Eye (tissue), 1 donor: Measurements from ENCODE around the gene TTLL1.
"Not testable (repeated sequence)": the region's sequence is repeated elsewhere in the genome, so short reads cannot be mapped to it uniquely, and the experiment has no call there.

Experiments
- DNase-seq: peaks from one replicate; pipeline ENCODE4 v3.0.0-alpha.2; 2015

The TTLL1 gene

DNA sequence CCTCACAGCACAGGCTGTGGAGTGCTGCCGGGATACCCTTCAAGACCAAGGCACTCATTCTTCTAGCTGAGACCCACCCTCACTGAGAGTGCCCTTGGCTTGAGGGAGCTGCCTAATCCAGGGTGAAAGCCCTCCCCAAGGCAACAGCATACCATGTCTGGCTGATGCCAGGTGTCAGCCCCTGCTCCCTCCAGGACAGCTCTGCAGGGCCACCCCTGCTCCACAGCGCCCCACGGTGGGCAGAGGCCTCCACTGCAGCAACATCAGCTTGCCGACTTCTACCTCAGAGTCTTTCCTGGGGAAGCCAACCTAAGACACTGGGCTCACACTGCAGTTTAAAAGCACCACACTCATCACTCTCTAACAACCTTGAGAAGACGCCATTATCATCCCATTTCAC lies 29.0 kb downstream of the TTLL1 start:
- DNase-seq: peak; percentile 54

DNA sequence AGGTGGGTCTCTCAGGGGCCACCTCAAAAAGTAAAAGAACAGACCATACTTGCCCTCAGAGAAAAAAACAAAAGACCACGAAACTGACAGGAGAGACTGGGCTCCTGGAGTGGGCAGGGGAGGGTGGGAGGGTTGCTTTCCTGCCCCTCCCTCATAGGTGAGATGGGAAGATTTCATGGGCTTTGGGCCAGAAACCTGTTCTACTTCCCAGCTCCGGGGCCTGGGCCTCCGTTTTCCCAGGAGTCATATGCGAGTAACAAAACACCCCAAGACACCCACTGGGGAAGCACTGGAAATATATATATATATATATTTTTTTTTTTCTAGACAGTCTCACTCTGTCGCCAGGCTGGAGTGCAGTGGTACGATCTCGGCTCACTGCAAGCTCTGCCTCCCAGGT lies 31.6 kb downstream of the TTLL1 start:
- DNase-seq: no peak

DNA sequence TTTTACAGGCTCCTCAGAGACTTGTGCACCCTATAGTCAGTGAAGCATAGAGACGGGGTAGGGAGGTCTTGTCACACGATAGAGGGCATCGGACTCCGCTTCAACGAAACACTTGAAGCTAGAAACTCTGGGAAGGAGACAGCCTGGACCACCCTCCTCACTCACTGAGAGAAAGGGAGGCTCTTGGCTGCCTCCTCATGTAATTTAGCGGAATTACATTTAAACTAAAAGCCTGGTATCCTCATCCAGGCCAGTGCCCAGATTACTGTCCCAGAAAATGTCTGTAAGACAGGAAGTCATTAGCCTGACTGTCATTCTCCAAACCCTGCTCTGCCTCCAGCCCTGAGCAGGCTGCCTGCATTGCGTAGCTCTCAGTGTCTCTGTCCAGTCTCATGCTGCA lies 36.0 kb downstream of the TTLL1 start:
- DNase-seq: no peak

DNA sequence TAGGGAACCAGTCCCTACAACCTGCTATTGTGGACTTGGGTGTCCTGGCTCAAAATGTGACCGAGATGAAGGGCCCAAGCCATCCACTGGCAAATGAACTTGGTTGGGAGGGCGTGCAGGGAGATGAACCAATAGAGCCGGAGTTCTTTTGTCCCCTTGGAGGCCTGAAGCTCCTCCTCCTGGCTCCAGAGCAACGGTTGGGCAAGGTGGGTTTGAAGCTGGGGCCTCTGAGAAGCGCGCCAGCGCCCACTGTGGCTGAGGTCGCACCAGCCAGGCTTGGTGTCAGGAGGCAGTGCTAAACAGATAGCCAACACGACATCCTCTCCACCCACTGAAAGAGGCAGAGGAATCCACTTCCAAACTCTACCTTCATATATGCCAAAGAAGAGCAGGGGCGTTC lies 38.2 kb downstream of the TTLL1 start:
- DNase-seq: no peak

DNA sequence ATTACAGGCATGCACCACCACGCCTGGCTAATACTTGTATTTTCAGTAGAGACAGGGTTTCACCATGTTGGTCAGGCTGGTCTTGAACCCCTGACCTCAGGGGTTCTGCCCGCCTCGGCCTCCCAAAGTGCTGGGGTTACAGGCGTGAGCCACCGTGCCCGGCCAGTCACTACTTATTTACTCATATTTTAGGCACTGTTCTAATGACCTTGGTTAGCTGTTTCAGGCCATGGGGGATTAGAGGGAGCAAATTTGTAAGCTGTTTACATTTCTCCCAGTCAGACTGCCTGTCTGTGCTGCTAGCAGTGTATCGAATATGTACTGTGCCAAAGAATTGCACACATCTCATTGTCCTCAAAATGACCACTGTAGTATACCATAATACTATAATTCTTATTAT lies 41.6 kb downstream of the TTLL1 start:
- DNase-seq: no peak

DNA sequence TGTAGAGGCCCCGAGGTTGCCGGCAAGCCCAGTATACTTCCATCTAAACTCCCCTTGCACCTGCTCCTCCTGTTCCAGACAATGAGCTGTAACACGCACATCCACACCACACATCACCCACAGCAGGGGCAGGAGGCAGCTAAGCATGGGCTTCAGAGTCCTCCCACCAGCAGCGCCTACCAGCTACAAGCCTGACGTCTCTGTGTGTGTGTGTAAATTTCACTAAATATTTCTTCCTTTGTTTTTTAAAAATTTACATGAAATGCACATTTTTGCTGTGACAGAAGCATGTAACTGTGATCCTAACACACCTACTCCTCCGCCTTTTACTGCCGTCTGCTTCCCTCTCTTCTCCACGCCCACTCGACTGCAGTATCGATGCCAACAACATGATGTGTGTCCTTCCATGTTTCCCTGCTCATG lies 44.9 kb downstream of the TTLL1 start:
- DNase-seq: peak; percentile 13

DNA sequence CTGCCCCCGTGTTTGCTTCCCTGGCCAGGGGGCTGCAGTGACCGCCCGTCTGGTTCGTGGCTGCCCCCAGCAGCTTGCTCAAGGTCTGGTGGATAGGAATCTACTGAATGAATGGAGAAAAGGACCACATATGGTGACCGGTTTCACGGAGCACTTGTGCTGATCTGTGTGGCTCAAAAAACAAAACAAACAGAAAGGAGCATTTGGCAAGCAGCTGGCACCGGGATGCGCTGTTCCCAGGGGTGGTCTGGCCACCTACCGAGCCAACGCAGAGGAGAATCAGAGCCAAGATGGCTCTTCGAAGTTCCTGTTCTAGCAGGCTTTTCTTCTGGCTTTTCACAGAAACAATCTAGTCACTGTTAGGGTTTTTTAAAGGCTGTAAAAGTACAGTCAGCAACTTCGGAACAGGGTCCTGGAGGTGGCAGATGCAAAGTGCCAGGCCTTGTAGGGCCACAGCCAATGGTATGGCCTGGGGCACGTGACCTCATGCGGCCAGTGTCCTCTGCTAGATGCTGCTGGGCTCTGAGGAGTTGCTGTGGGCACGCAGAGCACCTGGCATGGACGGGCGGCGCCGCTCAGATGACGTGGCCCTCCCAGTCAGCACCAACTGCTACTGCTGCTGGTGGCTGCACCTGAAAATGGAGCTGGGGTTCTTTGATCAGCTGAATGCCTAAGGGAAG lies 47.0 kb downstream of the TTLL1 start:
- DNase-seq: peak; percentile 57

DNA sequence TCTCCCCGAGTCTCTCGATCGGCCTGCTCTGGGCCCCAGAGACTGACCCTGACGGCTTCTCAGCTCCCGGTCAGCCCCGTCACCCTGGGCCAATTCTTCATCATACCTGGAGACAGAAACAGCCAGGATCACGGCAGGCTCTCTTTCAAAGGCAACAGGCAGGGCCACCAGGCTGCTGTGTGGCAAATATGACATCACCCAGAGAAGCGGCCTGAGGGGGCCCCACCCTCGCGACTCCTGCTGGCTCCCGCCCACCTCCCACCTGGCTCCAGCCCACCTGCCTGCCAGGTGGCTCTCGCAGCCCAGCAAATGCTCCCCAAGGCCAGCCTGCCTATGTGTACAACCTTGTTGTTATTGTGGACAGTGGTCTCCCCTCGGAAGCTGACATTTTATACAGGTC lies 49.4 kb downstream of the TTLL1 start:
- DNase-seq: no peak

DNA sequence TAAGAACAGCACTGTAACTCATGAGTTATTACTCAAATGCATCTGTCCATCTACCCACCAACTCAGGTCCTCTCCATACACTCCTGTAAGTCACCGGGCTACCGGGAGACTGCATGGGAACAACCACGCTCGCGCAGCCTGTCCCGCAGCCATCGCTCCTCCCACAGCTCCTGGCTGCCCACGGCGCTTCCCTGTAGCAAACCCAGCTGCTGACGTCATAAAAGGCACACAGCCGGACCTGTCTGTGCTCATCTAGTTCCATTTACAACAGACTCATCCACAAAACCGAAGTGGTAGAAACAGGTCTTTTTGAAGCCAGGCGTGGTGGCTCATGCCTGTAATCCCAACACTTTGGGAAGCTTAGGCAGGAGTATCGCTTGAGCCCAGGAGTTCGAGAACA lies 50.9 kb downstream of the TTLL1 start:
- no peak for DNase-seq

DNA sequence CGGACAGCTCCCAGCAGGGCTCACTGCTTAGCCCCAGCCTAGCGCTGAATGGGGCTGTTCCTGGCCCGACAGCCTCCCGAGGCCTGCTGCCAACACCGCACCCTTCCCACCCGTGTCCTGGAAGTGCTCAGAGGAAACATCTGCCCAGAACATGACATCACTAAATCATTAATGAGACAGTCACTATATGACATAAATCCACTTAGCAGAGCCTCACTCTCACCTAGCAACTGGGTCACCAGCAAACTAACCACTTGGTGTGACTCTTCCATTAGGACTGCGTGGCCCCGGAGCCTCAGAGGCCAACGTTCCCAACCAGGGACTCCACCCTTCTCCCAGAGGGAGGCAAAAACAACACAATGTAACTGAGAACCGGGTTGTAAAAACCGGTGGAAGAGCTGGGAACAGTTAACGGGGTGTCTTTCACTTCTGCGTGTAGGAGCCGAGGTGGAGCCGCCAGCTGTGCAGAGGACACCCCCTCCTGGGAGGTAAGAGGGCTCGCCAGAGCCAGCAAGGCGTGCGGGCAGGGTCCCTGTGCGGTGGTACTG lies 52.8 kb downstream of the TTLL1 start:
- peak; percentile 68 for DNase-seq

DNA sequence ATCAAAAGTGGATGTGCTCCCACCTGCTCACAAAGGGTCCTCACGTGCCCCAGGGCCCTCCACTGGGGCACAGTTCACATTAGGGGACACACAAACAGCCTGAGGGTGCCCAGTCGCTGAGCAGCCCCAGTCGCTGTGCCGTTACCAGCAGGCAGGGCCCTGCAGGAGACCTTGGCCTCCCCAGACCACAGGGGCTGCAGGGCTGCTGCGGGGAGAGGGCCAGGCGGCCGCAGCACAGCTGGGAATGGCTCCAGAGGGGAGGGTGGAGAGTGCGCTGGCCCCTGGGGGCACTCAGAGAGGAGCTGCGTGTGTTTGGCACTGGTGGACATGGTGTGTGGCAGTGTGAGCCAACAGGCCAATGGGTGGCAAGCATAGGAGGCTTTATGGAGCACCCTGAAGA lies 53.9 kb downstream of the TTLL1 start:
- DNase-seq: no peak

DNA sequence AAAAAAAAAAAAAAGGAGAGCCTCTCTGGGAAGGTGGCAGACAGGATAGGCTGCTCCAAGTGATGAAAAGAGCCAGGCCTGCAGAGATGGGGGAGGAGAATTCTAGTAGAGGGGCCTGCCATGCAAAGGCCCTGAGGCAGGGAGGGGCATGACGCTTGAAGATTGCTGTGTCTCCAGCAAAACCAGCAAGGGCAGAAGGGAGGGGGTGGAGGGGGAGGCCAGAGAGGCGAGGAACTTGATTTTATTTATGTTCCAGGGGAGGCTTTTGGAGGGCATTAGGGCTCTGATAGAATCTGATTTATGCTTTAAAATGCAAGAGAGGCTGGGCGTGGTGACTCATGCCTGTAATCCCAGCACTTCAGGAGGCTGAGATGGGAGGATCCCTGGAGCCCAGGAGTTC lies 57.6 kb downstream of the TTLL1 start:
- DNase-seq: no peak

DNA sequence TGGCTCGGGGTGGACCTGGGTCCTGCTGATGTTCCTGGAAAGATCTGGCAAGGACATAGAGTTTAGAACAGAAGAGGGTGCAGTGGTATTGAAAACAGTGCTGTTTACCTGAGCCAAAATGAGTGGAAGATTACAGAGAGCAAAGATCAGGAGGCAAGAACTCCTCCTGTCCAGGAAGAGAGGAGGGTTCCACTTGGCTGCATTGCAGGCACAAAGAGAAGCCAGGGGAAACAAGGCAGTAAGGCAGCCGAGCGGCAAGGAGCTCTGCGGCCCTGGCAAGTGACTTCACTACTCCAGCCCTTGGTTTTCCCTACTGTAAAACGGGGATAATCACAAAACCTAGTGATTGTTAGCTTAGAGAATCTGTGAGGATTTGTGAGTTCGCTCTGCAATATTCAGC lies 70.6 kb downstream of the TTLL1 start:
- DNase-seq: no peak

DNA sequence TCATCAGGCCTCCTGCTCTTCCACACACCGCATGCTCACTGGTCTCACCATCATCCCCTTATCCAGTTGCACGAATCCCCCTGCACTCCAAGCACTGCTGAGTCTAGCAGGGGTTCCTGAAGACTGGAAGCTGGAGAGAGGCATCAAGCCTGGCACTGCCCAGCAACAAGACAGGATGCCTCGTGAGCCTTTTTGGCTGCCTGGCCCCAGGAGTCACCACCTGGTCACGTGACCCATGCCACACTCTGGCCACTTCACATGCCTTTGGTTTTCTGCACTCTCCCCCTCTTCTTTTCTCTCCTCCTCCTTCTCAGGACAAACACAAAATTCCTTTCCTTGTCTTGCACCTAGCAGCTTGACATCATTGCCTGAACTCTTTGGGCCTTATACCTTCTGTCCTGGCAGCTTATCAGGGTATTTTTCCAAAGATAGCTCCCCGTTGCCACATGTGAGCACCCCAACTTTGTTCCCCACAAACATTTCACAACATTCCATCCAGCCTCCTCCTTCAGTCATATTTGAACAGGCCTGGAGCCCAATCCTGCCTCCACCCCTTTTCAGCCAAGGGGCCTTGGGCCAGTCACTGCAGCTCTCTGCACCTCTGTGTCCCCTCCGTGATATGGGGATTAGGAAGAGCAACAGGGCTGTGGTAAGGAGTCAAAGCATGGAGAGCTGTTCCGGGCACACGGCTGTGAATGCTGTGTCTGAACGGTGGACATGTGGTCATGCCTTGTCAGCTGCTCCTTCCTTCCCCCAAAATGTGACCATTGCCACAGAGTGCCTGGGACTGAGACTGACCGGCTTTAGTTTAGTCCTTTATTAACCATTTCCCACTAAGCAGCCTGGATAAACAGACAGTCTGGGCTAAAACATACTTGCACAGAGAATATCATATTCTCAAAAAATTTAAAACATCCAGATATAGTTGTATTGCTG lies 71.4 kb downstream of the TTLL1 start:
- DNase-seq: no peak

DNA sequence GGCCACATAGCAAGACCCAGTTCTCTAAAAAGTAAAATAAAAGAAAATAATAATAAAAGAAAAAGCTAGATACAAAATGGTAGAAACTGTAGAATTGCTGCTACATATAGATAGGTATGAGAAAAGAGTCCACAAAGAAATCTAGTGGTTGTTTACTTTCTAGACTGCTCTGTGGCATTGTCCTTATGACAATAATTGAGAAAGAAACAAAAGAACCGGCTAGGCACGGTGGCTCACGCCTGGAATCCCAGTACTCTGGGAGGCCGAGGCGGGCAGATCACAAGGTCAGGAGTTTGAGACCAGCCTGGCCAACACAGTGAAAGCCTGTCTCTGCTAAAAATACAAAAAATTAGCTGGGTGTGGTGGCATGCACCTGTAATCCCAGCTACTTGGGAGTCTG lies 73.0 kb downstream of the TTLL1 start:
- not testable (repeated sequence) for DNase-seq

DNA sequence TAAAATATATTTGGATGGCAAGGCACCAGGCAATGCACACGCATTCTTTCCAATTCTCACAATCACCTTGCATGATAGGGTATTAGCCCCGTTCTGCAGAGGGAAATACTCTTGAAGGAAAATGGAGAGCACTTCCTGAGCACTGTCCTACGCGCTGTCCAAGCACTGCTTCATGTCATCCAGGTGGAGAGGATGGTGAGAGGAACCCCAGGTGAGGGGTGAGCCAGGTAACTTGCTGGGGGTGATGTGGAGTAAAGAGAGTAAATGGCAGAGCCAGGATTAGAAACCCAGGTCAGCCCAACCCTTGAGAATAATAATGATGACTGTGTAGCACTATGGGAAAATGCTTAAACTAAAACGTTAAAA lies 73.5 kb downstream of the TTLL1 start:
- no peak for DNase-seq

DNA sequence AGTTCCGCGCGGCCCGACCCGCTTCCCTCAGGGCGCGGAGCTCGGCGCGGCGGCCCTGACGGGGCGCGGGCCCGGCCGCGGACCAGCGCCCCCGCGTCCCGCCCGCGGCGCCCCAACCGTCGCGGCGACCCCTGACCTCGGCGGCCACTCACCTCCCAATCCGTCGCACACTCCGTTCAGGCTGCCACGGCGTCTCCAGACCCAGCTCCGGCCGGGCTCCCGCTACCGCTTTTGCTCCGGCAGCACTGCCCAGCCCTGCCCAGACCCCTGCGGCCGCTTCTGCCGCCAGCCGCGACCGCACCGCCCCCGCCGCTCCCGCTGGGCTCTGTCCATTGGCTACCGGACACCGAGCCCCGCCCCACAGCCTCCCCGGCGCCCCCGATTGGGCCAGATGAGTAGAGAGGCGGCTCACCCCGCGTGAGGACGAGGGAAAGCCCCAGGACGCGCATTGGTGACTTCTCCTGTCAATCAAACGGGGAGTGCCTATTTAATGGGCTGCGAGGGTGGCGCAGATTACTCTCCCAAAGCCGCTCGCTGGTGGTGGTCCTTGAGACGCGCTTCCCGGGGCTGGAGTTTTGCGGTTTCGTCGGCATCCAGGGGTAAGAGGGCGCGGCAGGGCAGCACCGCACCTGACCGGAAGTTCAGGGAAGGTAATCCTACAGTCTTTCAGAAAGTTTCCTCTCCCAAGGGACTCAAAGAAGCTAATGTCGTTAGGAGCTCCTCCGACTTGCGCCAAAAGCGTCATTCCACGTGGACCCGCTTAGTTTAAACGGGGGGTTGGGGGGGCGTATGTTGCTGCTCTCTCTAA lies 74.1 kb downstream of the TTLL1 start, which contains the start of gene PACSIN2:
Gene PACSIN2 (minus strand): TSS at position 281 of the 808 bp plus-strand sequence. CDS start 103,069 bp downstream, outside the sequence.
- peak; percentile 100 for DNase-seq

DNA sequence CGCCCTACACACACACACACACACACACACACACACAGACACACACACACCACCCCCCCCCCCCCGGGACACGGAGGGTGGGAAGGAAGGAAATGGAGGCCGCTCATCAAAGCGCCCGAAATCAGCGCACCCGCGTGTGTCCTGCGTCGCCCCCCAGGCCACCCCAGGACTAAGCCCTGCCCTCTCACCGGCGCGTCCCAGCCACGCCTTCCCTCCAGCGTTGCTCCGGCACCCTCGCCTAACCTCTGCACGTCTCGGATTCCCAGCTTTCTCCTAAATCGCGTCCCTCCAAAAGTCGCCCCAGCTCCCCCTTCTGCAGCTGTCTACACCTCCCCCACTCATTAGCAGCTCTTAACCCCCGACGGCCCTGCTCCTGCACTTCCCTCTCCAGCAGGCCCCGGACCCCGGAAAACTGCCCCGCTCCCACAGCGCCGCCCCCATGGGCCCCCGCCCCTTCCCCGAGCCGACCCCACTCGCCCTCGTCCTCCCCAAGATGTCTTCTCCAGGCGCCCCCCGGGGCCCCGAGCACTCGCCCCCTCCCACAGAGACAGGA lies 74.8 kb downstream of the TTLL1 start:
- DNase-seq: peak; percentile 81

DNA sequence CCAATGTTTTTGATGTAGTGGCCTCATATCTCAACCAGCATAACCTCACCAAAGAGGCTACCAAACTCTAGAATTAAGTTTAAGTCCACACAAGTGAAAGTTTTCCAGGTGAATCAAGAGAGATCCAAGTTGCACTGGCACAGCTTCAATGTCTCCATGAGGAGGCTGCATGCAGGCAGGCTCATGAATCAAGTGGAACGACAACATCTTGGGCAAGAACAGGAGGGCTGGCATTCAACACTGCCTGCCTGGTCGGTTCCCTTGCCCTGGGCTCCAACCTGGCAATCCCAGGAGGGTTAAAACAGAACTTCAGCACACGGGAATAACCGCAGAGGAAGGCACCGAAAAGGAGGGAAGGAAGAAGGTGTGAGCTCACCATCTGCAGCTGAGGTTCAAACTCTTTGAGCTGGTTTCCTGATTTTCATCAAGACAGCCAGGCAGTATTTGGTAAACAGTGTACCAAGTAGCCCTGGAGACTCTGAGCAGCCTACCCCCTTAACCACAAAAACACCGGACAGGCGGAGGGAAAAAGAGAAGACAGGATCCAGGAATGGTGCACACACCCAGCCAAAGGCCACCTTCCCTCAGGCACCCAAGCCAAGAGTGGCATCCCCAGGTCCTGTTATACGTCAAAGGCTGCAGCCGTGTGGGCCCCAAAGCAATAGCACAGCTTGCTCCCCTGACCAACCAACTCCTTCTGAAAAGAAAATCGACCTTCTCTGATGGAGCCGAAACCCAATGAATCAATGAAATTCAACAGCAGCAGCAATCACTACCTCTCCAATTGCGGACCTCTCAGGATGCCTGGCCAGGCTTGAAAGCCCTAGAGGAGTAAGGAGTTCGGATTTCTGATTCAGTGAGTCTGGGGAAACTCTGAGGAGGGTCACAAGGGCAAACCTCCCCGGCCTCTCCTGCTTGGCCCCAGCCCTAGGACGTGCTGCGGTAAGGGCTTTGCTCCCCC lies 75.6 kb downstream of the TTLL1 start:
- peak; percentile 53 for DNase-seq

DNA sequence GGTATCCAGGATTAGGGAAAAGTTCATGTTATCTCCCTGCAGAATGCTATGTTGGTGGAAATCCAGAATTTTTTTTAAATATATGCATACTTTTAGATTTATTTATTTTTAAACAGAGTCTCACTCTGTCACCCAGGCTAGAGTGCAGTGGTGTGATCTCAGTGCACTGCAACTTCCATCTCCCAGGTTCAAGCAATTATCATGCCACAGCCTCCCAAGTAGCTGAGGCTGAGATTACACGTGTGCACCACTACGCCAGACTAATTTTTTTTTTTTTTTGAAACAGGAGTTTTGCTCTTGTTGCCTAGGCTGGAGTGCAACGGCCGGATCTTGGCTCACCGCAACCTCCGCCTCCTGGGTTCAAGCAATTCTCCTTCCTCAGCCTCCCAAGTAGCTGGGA lies 76.8 kb downstream of the TTLL1 start:
- no peak for DNase-seq

DNA sequence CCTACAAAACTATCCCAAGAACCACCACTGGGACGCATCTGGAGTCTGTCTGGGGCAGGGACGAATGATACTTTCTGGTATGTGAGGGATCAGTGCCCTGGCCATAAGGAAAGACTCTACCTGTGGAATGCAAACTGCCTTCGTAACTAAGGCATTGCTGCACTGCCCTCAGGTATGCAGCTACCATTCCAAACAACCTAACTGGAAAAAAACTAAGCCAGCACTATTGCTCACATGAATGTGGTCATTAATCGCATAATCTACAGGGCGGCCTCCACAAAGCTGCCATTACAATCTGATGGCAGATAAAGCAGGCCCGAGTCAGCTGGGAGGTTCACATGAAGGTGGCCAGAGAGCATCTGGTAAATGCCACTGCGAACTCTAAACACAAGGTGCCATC lies 78.1 kb downstream of the TTLL1 start:
- no peak for DNase-seq

DNA sequence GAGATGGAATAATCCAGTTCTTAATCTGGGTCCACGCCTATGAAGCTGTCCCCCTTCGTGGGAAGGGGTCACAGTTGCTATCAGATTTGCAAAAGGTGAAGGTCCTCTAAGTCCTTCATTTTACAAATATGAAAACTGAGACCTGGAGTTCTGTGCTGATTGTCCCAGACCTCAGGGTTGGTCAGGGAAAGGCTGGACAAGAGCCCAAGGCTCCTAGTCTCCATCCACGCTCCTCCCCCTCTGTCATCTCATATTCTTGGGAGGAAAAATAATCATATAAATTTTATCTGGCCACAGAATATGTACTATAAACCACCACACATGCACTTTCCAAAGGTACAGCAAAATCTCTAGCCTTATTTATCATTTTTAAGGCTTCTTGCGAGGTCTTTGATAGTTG lies 79.7 kb downstream of the TTLL1 start:
- DNase-seq: no peak
